SK-N-SH treated with all-trans-retinoic acid at 6 μM for 48 hours (cell line): Measurements from ENCODE around the gene AGBL1.

ENCODE experiments used
- BACH2 ChIP-seq: fragments of 250-450 bp; sonication (Bioruptor Pico); IDR thresholded peaks from 2 replicates; pipeline ENCODE4 v1.9.0; 2021; ENCODE audit warnings: mild to moderate bottlenecking, borderline replicate concordance
- CSDC2 ChIP-seq: fragments of 250-450 bp; sonication (Bioruptor Pico); IDR thresholded peaks from 2 replicates; pipeline ENCODE4 v1.5.0; 2020; ENCODE audit warnings: mild to moderate bottlenecking, moderate library complexity
- ESRRG ChIP-seq: fragments of 250-450 bp; sonication (Bioruptor Pico); IDR thresholded peaks from 2 replicates; pipeline ENCODE4 v1.6.1; 2021; ENCODE audit warnings: mild to moderate bottlenecking
- PPARA ChIP-seq: fragments of 250-450 bp; sonication (Bioruptor Pico); IDR thresholded peaks from 2 replicates; pipeline ENCODE4 v1.5.0; 2020; ENCODE audit warnings: mild to moderate bottlenecking, borderline replicate concordance
- RARB ChIP-seq: fragments of 250-450 bp; sonication (Bioruptor Pico); IDR thresholded peaks from 2 replicates; pipeline ENCODE4 v1.8.0; 2021; ENCODE audit warnings: mild to moderate bottlenecking, moderate library complexity
- SNAI2 ChIP-seq: fragments of 250-450 bp; sonication (Bioruptor Pico); IDR thresholded peaks from 2 replicates; pipeline ENCODE4 v1.5.0; 2020; ENCODE audit warnings: mild to moderate bottlenecking, moderate library complexity
- ZC3H10 ChIP-seq: fragments of 250-450 bp; sonication (Bioruptor Pico); IDR thresholded peaks from 2 replicates; pipeline ENCODE4 v1.5.1; 2021; ENCODE audit warnings: mild to moderate bottlenecking, moderate library complexity
- ZFP30 ChIP-seq: fragments of 450-650 bp; formaldehyde crosslinking; IDR thresholded peaks from 2 replicates; pipeline ENCODE4 v1.5.0; 2022; ENCODE audit warnings: mild to moderate bottlenecking, moderate library complexity
- ZNF8 ChIP-seq: fragments of 450-650 bp; formaldehyde crosslinking; IDR thresholded peaks from 2 replicates; pipeline ENCODE4 v1.5.0; 2020; ENCODE audit warnings: mild to moderate bottlenecking, moderate library complexity
- TF ChIP-seq, protein P1 (sequence below): fragments of 250-450 bp; sonication (Bioruptor Pico); IDR thresholded peaks from 2 replicates; pipeline ENCODE4 v1.8.0; 2020; ENCODE audit warnings: mild to moderate bottlenecking, moderate library complexity, borderline replicate concordance
- TF ChIP-seq, protein P2 (sequence below): fragments of 250-450 bp; sonication (Bioruptor Pico); IDR thresholded peaks from 2 replicates; pipeline ENCODE4 v1.5.1; 2020; ENCODE audit warnings: low read depth, mild to moderate bottlenecking, moderate library complexity

- TF ChIP-seq ZNF8 (CRISPR knock-in tag) = no peak
- no peak for TF ChIP-seq CSDC2 (CRISPR knock-in tag)
- no peak for TF ChIP-seq ESRRG (CRISPR knock-in tag)
- TF ChIP-seq BACH2 = no peak
- TF ChIP-seq RARB (CRISPR knock-in tag) = no peak
- TF ChIP-seq, protein P1, sequence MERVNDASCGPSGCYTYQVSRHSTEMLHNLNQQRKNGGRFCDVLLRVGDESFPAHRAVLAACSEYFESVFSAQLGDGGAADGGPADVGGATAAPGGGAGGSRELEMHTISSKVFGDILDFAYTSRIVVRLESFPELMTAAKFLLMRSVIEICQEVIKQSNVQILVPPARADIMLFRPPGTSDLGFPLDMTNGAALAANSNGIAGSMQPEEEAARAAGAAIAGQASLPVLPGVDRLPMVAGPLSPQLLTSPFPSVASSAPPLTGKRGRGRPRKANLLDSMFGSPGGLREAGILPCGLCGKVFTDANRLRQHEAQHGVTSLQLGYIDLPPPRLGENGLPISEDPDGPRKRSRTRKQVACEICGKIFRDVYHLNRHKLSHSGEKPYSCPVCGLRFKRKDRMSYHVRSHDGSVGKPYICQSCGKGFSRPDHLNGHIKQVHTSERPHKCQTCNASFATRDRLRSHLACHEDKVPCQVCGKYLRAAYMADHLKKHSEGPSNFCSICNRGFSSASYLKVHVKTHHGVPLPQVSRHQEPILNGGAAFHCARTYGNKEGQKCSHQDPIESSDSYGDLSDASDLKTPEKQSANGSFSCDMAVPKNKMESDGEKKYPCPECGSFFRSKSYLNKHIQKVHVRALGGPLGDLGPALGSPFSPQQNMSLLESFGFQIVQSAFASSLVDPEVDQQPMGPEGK (CRISPR knock-in tag) = no peak
- TF ChIP-seq PPARA (CRISPR knock-in tag) = no peak
- TF ChIP-seq, protein P2, sequence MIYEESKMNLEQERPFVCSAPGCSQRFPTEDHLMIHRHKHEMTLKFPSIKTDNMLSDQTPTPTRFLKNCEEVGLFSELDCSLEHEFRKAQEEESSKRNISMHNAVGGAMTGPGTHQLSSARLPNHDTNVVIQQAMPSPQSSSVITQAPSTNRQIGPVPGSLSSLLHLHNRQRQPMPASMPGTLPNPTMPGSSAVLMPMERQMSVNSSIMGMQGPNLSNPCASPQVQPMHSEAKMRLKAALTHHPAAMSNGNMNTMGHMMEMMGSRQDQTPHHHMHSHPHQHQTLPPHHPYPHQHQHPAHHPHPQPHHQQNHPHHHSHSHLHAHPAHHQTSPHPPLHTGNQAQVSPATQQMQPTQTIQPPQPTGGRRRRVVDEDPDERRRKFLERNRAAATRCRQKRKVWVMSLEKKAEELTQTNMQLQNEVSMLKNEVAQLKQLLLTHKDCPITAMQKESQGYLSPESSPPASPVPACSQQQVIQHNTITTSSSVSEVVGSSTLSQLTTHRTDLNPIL (CRISPR knock-in tag) = no peak
- no peak for TF ChIP-seq ZFP30
- no peak for TF ChIP-seq ZC3H10 (CRISPR knock-in tag)
- no peak for TF ChIP-seq SNAI2 (CRISPR knock-in tag)
Observed at GRCh38 chr15:86932456-86932855, 852.8 kb downstream of the AGBL1 start.
